B cell (primary cell): ENCODE measurements around the gene TMEM9. TPM values are rescaled to one million over a fixed set of nuclear protein-coding genes. Genes with fewer than 3 reads are reported as not detected.

Source experiments
- ATAC-seq: fragments of 200-7000 bp; cut with Tn5 transposase; one replicate; pipeline ENCODE4 v1.10.0; 2021; ENCODE audit warnings: low read depth, mild to moderate bottlenecking, moderate number of reproducible peaks, moderate library complexity
- CTCF ChIA-PET: fragments of 350-600 bp; sonication (Branson Sonifier 250); formaldehyde crosslinking; loops from one replicate; lab custom pipeline; 2021; ENCODE audit warnings: antibody characterized with exemption, inconsistent platforms; lab: Charles Lee
- POLR2A ChIA-PET: fragments of 350-600 bp; sonication (Branson Sonifier 250); formaldehyde crosslinking; loops from one replicate; lab custom pipeline; 2021; ENCODE audit warnings: antibody characterized with exemption; lab: Charles Lee
- DNase-seq: peaks from one replicate; pipeline ENCODE4 v3.0.0; 2013
- H2AFZ ChIP-seq: 2 replicates; pipeline ENCODE4 v1.6.1; 2012; ENCODE audit warnings: mild to moderate bottlenecking, low read depth, low read length; ENCODE audit not compliant: insufficient read depth, poor library complexity, severe bottlenecking
- H3K27ac ChIP-seq, 2 donors: 1 replicate in 1 of 2; 2 replicates in 1 of 2; pipeline ENCODE4 v1.5.1; 2012 to 2013; ENCODE audit warnings: low read length in 2 of 2, mild to moderate bottlenecking in 2 of 2, moderate library complexity in 1 of 2
- H3K27me3 ChIP-seq, 4 experiments: fragments of 200-600 bp in 1 of 4; sonication (generic) in 1 of 4; replicated peaks in 1 of 4; 1 replicate in 2 of 4; 2 replicates in 2 of 4; pipeline versions ENCODE4 v1.6.1 to v1.7.0; 2013 to 2016; ENCODE audit warnings: low read length in 3 of 4, mild to moderate bottlenecking in 2 of 4, mixed read lengths in 1 of 4, moderate library complexity in 1 of 4; ENCODE audit not compliant: insufficient read depth in 4 of 4, control insufficient read depth in 3 of 4; ENCODE audit errors: control extremely low read depth in 1 of 4
- H3K36me3 ChIP-seq, 2 experiments: replicated peaks in 1 of 2; 1 replicate in 1 of 2; 2 replicates in 1 of 2; pipeline versions ENCODE4 v1.6.1 to v1.7.1; 2013; ENCODE audit warnings: low read length in 1 of 2; ENCODE audit not compliant: insufficient read depth in 2 of 2, control insufficient read depth in 1 of 2; ENCODE audit errors: control extremely low read depth in 1 of 2, extremely low read depth in 1 of 2
- H3K4me1 ChIP-seq, 2 donors: fragments of 200-600 bp in 1 of 2; sonication (generic) in 1 of 2; 1 replicate in 1 of 2; 2 replicates in 1 of 2; pipeline versions ENCODE4 v1.5.1 to v1.6.1; 2013 to 2017; ENCODE audit warnings: low read length in 2 of 2; ENCODE audit not compliant: control insufficient read depth in 2 of 2, insufficient read depth in 2 of 2
- H3K4me2 ChIP-seq: replicated peaks from 2 replicates; pipeline ENCODE3; 2012; ENCODE audit warnings: mild to moderate bottlenecking, low read depth, low read length; ENCODE audit not compliant: poor library complexity, severe bottlenecking
- H3K4me3 ChIP-seq, 5 experiments: fragments of 200-600 bp in 1 of 5; sonication (generic) in 1 of 5; 1 replicate in 3 of 5; 2 replicates in 2 of 5; pipeline versions ENCODE4 v1.5.1 to v1.7.0; 2011 to 2016; ENCODE audit warnings: low read length in 4 of 5, mild to moderate bottlenecking in 4 of 5, low read depth in 2 of 5, control low read depth in 1 of 5, moderate library complexity in 1 of 5; ENCODE audit not compliant: insufficient read depth in 1 of 5; ENCODE audit errors: control extremely low read depth in 1 of 5, extremely low read depth in 1 of 5
- H3K79me2 ChIP-seq: fragments of 200-600 bp; sonication (generic); one replicate; pipeline ENCODE4 v1.6.0; 2016; ENCODE audit warnings: low read length; ENCODE audit not compliant: control insufficient read depth, insufficient read depth
- H3K9ac ChIP-seq: fragments of 200-600 bp; sonication (generic); 2 replicates; pipeline ENCODE4 v1.6.1; 2017; ENCODE audit warnings: mild to moderate bottlenecking, low read length, moderate library complexity
- H3K9me3 ChIP-seq, 3 donors: one replicate each; pipeline versions ENCODE4 v1.6.1 to v1.7.1; 2013; ENCODE audit warnings: low read length in 2 of 3; ENCODE audit not compliant: control insufficient read depth in 2 of 3, insufficient read depth in 1 of 3; ENCODE audit errors: control extremely low read depth in 1 of 3
- H4K20me1 ChIP-seq: 2 replicates; pipeline ENCODE4 v1.6.0; 2012; ENCODE audit warnings: mild to moderate bottlenecking, low read length; ENCODE audit not compliant: insufficient read depth, control insufficient read depth, poor library complexity, severe bottlenecking
- H3K27ac Mint-ChIP-seq: one replicate; pipeline ENCODE4 v1.8.0; 2021; ENCODE audit warnings: mixed read lengths
- H3K27me3 Mint-ChIP-seq: one replicate; pipeline ENCODE4 v1.8.0; 2021; ENCODE audit warnings: mixed read lengths
- H3K4me1 Mint-ChIP-seq: one replicate; pipeline ENCODE4 v1.8.0; 2021; ENCODE audit warnings: mixed read lengths
- H3K4me3 Mint-ChIP-seq: one replicate; pipeline ENCODE4 v1.8.0; 2021; ENCODE audit warnings: mixed read lengths
- H3K9me3 Mint-ChIP-seq: one replicate; pipeline ENCODE4 v1.8.0; 2022; ENCODE audit warnings: mixed read lengths; ENCODE audit not compliant: insufficient read depth
- CTCF ChIP-seq: fragments of 200-600 bp; IDR thresholded peaks from one replicate; pipeline ENCODE4 v1.8.0; 2022; ENCODE audit warnings: antibody characterized with exemption, mild to moderate bottlenecking
- EZH2 ChIP-seq: IDR thresholded peaks from 2 replicates; pipeline ENCODE4 v1.6.1; 2012; ENCODE audit warnings: borderline replicate concordance, low read depth, mild to moderate bottlenecking, moderate library complexity, low read length; ENCODE audit not compliant: insufficient read depth, poor library complexity, severe bottlenecking
- WGBS: methylation state at CpG from one replicate; pipeline ENCODE4 v1.1.5; 2013; ENCODE audit warnings: missing lambda C conversion rate; ENCODE audit not compliant: insufficient coverage; 5-methylcytosine and 5-hydroxymethylcytosine counted together
- intact Hi-C: fragments of 100-400 bp; cut with micrococcal nuclease; formaldehyde crosslinking; loops from one replicate; pipeline ENCODE4 v1.10.0; 2022
- polyA plus RNA-seq: library from polyadenylated mRNA; depleted of rRNA; stranded (reverse); fragments of >200 nt; gene quantifications from 2 replicates; pipeline ENCODE4 v1.2.3, GENCODE V29; 2012
- total RNA-seq, 2 donors: library from RNA; stranded (reverse); fragments of 120-200 nt in 1 of 2; gene quantifications; 1 replicate in 1 of 2; 2 replicates in 1 of 2; pipeline versions ENCODE4 v1.2.3 to v1.2.4, GENCODE V29; 2013 to 2022

Gene TMEM9
- total and polyA plus RNA-seq, 2 donors (not counting 1 experiment from before 2014, with no cell fraction given), result 23.6 to 29.2 TPM

- no peak for ATAC-seq
- Mint-ChIP-seq H3K9me3 (no peaks in the 10 kb centered on the region), H3K27me3 (peaks cover 29% of the 10 kb centered on the region), H3K4me1 (peaks cover 12% of the 10 kb centered on the region), H3K27ac (no peak overlapping the region), H3K4me3 (peak overlapping the region; percentile 29)
- peak overlapping the region; percentile 96 for H3K4me2 ChIP-seq
- H3K27me3 ChIP-seq, result peaks cover 0 to 32% (median 14%) of the 10 kb centered on the region in 4 experiments
- no peaks in the 10 kb centered on the region for H3K79me2 ChIP-seq
- H3K9me3 ChIP-seq, result peaks cover 0 to 5% (median 0%) of the 10 kb centered on the region in 3 donors
- no peak overlapping the region for H3K4me3 ChIP-seq
- no peak overlapping the region for H3K27ac ChIP-seq
- CTCF ChIA-PET, result interaction anchor here (1.1 to 3.3 kb wide), 6 partner anchors 29 to 312 kb away, joined by 4 to 46 read pairs (median 10); no protein-coding TSS in a partner anchor
- POLR2A ChIA-PET, result no interaction called here
- H3K9ac ChIP-seq, result no peak overlapping the region
- intact Hi-C loops, result loop anchor here (2.0 kb wide), 1 partner anchor 493 kb away; no protein-coding TSS in a partner anchor
- peak overlapping the region; percentile 95 for H2AFZ ChIP-seq
- H4K20me1 ChIP-seq, result no peaks in the 10 kb centered on the region
- peaks cover 8 to 20% of the 10 kb centered on the region in 2 donors for H3K4me1 ChIP-seq
- H3K36me3 ChIP-seq, result no peaks in the 10 kb centered on the region
- 98% methylated on average over 23 of the region's 25 CpGs for WGBS
- TF ChIP-seq EZH2 (no peak), CTCF (no peak)
- DNase-seq, result no peak
Measured at GRCh38 chr1:201115390-201115937, 38.8 kb downstream of the TMEM9 start.
